Neuronal stem cell (in vitro differentiated cells): ENCODE results near the gene EPHA4.
A peak's percentile ranks its signal among the peaks of the same experiment; 100 is the strongest.

Experiments
- DNase-seq: peaks from one replicate; pipeline ENCODE4 v3.0.0-alpha.2; 2013; ENCODE audit warnings: low spot score
- H2AFZ ChIP-seq: one replicate; pipeline ENCODE4 v1.6.1; 2013; ENCODE audit warnings: mild to moderate bottlenecking, low read length, inconsistent platforms
- H2AK5ac ChIP-seq: 2 replicates; pipeline ENCODE4 v1.6.1; 2013; ENCODE audit warnings: low read depth, mild to moderate bottlenecking, inconsistent platforms, low read length, moderate library complexity, mixed read lengths
- H2BK120ac ChIP-seq: 2 replicates; pipeline ENCODE4 v1.6.1; 2013; ENCODE audit warnings: low read depth, mild to moderate bottlenecking, inconsistent platforms, low read length, moderate library complexity, mixed read lengths
- H2BK12ac ChIP-seq: one replicate; pipeline ENCODE4 v1.6.1; 2013; ENCODE audit warnings: low read length, inconsistent platforms
- H2BK15ac ChIP-seq: 2 replicates; pipeline ENCODE4 v1.6.1; 2013; ENCODE audit warnings: mild to moderate bottlenecking, low read length, inconsistent platforms, mixed read lengths
- H2BK5ac ChIP-seq: one replicate; pipeline ENCODE4 v1.6.1; 2013; ENCODE audit warnings: inconsistent platforms, mild to moderate bottlenecking, low read length, moderate library complexity
- H3K14ac ChIP-seq: one replicate; pipeline ENCODE4 v1.6.1; 2013; ENCODE audit warnings: low read length, inconsistent platforms
- H3K18ac ChIP-seq: 2 replicates; pipeline ENCODE4 v1.6.1; 2013; ENCODE audit warnings: low read length, inconsistent platforms
- H3K23ac ChIP-seq: 2 replicates; pipeline ENCODE4 v1.6.1; 2013; ENCODE audit warnings: low read depth, mild to moderate bottlenecking, mixed read lengths, low read length, inconsistent platforms; ENCODE audit not compliant: poor library complexity
- H3K27ac ChIP-seq: replicated peaks from 3 replicates; pipeline ENCODE4 v1.5.1; 2013; ENCODE audit warnings: low read length, inconsistent platforms
- H3K27me3 ChIP-seq, 3 experiments: 2 replicates each; pipeline ENCODE4 v1.6.1; 2013; ENCODE audit warnings: low read length in 3 of 3, mild to moderate bottlenecking in 2 of 3, inconsistent platforms in 1 of 3, low read depth in 1 of 3, mixed read lengths in 1 of 3, moderate library complexity in 1 of 3; ENCODE audit not compliant: control insufficient read depth in 3 of 3, insufficient read depth in 3 of 3
- H3K36me3 ChIP-seq, 2 donors: replicated peaks in 1 of 2; 2 replicates each; pipeline ENCODE4 v1.6.1; 2013; ENCODE audit warnings: low read length in 2 of 2; ENCODE audit not compliant: control insufficient read depth in 2 of 2, insufficient read depth in 2 of 2
- H3K4ac ChIP-seq: 2 replicates; pipeline ENCODE4 v1.6.1; 2013; ENCODE audit warnings: inconsistent platforms, mild to moderate bottlenecking, low read length, moderate library complexity
- H3K4me1 ChIP-seq, 2 donors: 1 replicate in 1 of 2; 2 replicates in 1 of 2; pipeline ENCODE4 v1.6.1; 2013; ENCODE audit warnings: low read length in 2 of 2, low read depth in 1 of 2; ENCODE audit not compliant: control insufficient read depth in 2 of 2, insufficient read depth in 1 of 2
- H3K4me2 ChIP-seq: one replicate; pipeline ENCODE4 v1.6.1; 2013; ENCODE audit warnings: mild to moderate bottlenecking, low read length, inconsistent platforms; ENCODE audit not compliant: insufficient read depth, poor library complexity, severe bottlenecking
- H3K4me3 ChIP-seq, 2 donors: 2 replicates each; pipeline ENCODE4 v1.5.1; 2013; ENCODE audit warnings: low read length in 2 of 2, mild to moderate bottlenecking in 2 of 2, inconsistent platforms in 1 of 2, moderate library complexity in 1 of 2
- H3K79me1 ChIP-seq: one replicate; pipeline ENCODE4 v1.6.1; 2013; ENCODE audit warnings: low read depth, mild to moderate bottlenecking, inconsistent platforms, low read length, moderate library complexity
- H3K9ac ChIP-seq: one replicate; pipeline ENCODE4 v1.6.1; 2013; ENCODE audit warnings: mild to moderate bottlenecking, low read depth, low read length, inconsistent platforms; ENCODE audit not compliant: poor library complexity
- H3K9me3 ChIP-seq, 2 donors: replicated peaks in 1 of 2; 2 replicates each; pipeline versions ENCODE3 to v1.6.1; 2013; ENCODE audit warnings: low read length in 2 of 2, mild to moderate bottlenecking in 2 of 2, inconsistent platforms in 1 of 2, low read depth in 1 of 2, mixed read lengths in 1 of 2, moderate library complexity in 1 of 2; ENCODE audit not compliant: control insufficient read depth in 2 of 2, insufficient read depth in 1 of 2
- H4K8ac ChIP-seq: one replicate; pipeline ENCODE4 v1.6.1; 2013; ENCODE audit warnings: low read depth, mild to moderate bottlenecking, inconsistent platforms, low read length, moderate library complexity
- H4K91ac ChIP-seq: one replicate; pipeline ENCODE4 v1.6.1; 2013; ENCODE audit warnings: low read length, low read depth, mild to moderate bottlenecking, inconsistent platforms; ENCODE audit not compliant: poor library complexity
- WGBS, 2 donors: extraction: QIAGEN DNeasy Blood & Tissue Kit; methylation state at CpG; one replicate each; pipeline ENCODE4 v1.1.7; 2013; ENCODE audit warnings: missing lambda C conversion rate in 2 of 2, mixed read lengths in 1 of 2; ENCODE audit not compliant: insufficient read length in 2 of 2, insufficient replicate concordance in 1 of 2; ENCODE audit errors: extremely low coverage in 2 of 2; 5-methylcytosine and 5-hydroxymethylcytosine counted together

The EPHA4 gene

GRCh38 chr2:221374234-221374633 is 197.9 kb downstream of the EPHA4 start:
- Histone ChIP-seq H3K27ac (no peak overlapping the region), H3K79me1 (no peaks in the 10 kb centered on the region), H3K27me3 (peaks cover 0 to 9% (median 0%) of the 10 kb centered on the region in 3 experiments), H2BK120ac (no peak overlapping the region), H3K18ac (no peak overlapping the region), H3K36me3 (no peaks in the 10 kb centered on the region), H3K9me3 (no peaks in the 10 kb centered on the region), H3K14ac (no peak overlapping the region), H3K23ac (no peak overlapping the region), H3K4me1 (peaks cover 3 to 10% of the 10 kb centered on the region in 2 donors), H2BK15ac (no peak overlapping the region), H2BK5ac (no peak overlapping the region), H4K91ac (no peak overlapping the region), H2AK5ac (no peak overlapping the region), H3K4me3 (no peak overlapping the region), H3K4me2 (no peak overlapping the region), H2BK12ac (no peak overlapping the region), H3K4ac (no peak overlapping the region), H3K9ac (no peak overlapping the region), H4K8ac (no peak overlapping the region), H2AFZ (no peak overlapping the region)
- no peak for DNase-seq
- WGBS, 2 donors, result no CpG with 5 or more reads among the region's 9 CpGs

DNA sequence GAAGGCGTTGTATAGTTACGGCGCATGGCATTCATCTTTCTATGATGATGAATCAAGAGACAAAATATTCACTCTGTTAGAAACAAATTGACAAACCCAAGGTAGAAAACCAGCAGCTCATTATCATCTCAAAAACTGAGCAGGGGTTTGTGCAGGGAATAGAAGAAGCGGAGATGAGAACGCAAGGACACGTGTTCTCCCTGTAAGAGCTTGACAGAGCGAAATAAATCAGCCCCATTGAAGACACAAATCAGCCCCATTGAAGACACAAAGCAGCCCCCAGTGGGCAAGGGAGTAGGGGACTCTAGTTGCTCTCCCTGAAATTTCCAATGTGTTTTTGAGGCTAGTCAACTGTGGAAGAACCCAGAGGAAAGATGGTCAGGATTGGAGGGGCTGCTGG is 199.2 kb downstream of the EPHA4 start:
- peak overlapping the region; percentile 26 for H3K4me2 ChIP-seq
- H4K91ac ChIP-seq, result no peak overlapping the region
- no peak overlapping the region for H4K8ac ChIP-seq
- peak overlapping the region; percentile 90 for H3K18ac ChIP-seq
- H2AK5ac ChIP-seq, result peak overlapping the region; percentile 80
- H3K27me3 ChIP-seq, result peaks cover 0 to 9% (median 0%) of the 10 kb centered on the region in 3 experiments
- no peak overlapping the region for H3K4me3 ChIP-seq
- no CpG with 5 or more reads among the region's 7 CpGs for WGBS, 2 donors
- H3K27ac ChIP-seq, result peak overlapping the region; percentile 34
- H3K36me3 ChIP-seq, result no peaks in the 10 kb centered on the region
- no peak overlapping the region for H3K23ac ChIP-seq
- H3K9ac ChIP-seq, result no peak overlapping the region
- H2AFZ ChIP-seq, result peak overlapping the region; percentile 45
- H3K79me1 ChIP-seq, result no peaks in the 10 kb centered on the region
- H2BK12ac ChIP-seq, result peak overlapping the region; percentile 73
- peaks cover 3 to 10% of the 10 kb centered on the region in 2 donors for H3K4me1 ChIP-seq
- H3K14ac ChIP-seq, result no peak overlapping the region
- peak overlapping the region; percentile 87 for H2BK15ac ChIP-seq
- peak overlapping the region; percentile 61 for H2BK120ac ChIP-seq
- no peaks in the 10 kb centered on the region for H3K9me3 ChIP-seq
- no peak for DNase-seq
- no peak overlapping the region for H2BK5ac ChIP-seq
- H3K4ac ChIP-seq, result no peak overlapping the region

DNA sequence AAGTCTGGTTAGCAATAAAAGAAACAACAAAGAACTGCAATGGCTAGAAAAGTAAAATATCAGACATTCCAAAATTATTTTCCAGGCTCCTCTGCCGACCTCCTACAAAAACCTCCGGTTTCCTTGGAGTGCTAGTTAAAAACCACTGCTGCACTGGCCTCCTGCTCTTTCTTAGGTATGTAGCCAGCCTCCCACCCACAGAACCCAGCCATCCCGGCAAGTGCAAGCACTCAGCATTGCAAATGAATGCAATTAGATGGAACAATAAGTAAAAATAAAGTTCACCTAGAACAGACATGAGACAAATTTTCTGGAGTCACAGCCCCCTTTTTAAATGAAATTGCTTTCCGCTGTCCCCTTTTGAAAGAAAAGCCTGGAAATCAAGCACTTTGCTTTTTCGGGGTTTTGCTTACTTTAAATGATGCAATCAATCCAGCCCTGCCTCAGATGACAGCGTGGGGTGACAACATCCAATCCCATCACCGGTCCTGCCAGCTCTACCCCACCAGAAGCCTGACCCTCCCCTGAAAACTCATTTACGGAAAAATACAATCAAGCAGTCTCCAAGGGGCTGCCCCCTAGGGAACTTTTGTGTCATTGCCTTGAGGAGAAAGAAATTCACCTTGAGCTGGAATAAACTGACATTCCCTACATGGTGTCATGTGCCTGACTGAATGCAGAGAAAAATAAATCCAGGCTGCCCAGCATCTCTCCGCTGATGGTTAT is 199.8 kb downstream of the EPHA4 start:
- Histone ChIP-seq H2BK5ac (no peak overlapping the region), H3K79me1 (no peaks in the 10 kb centered on the region), H4K8ac (no peak overlapping the region), H3K9me3 (no peaks in the 10 kb centered on the region), H3K9ac (no peak overlapping the region), H3K23ac (no peak overlapping the region), H3K4me1 (peaks cover 3 to 10% of the 10 kb centered on the region in 2 donors), H2BK120ac (no peak overlapping the region), H2AFZ (peak overlapping the region; percentile 45), H3K18ac (no peak overlapping the region), H2AK5ac (no peak overlapping the region), H3K4ac (no peak overlapping the region), H3K4me3 (peak overlapping the region in 1 of 2 donors; percentile 5), H3K4me2 (peak overlapping the region; percentile 26), H3K36me3 (no peaks in the 10 kb centered on the region), H4K91ac (no peak overlapping the region), H3K27me3 (peaks cover 0 to 9% (median 0%) of the 10 kb centered on the region in 3 experiments), H2BK12ac (no peak overlapping the region), H2BK15ac (no peak overlapping the region), H3K14ac (no peak overlapping the region), H3K27ac (peak overlapping the region; percentile 34)
- DNase-seq, result peak; percentile 27
- WGBS, 2 donors, result no CpG with 5 or more reads among the region's 9 CpGs

- no peak overlapping the region for H3K4me3 ChIP-seq
- H4K8ac ChIP-seq, result no peak overlapping the region
- no peaks in the 10 kb centered on the region for H3K9me3 ChIP-seq
- H3K27me3 ChIP-seq, result peaks cover 0 to 7% (median 0%) of the 10 kb centered on the region in 3 experiments
- no peaks in the 10 kb centered on the region for H3K79me1 ChIP-seq
- no peak overlapping the region for H2BK5ac ChIP-seq
- H3K23ac ChIP-seq, result no peak overlapping the region
- H4K91ac ChIP-seq, result no peak overlapping the region
- WGBS, 2 donors, result no CpG with 5 or more reads among the region's 6 CpGs
- H2AFZ ChIP-seq, result no peak overlapping the region
- no peak overlapping the region for H3K9ac ChIP-seq
- H3K4ac ChIP-seq, result no peak overlapping the region
- no peak overlapping the region for H2BK15ac ChIP-seq
- H3K36me3 ChIP-seq, result no peaks in the 10 kb centered on the region
- H3K27ac ChIP-seq, result no peak overlapping the region
- H3K18ac ChIP-seq, result no peak overlapping the region
- no peak overlapping the region for H2AK5ac ChIP-seq
- H2BK120ac ChIP-seq, result no peak overlapping the region
- peaks cover 3 to 10% of the 10 kb centered on the region in 2 donors for H3K4me1 ChIP-seq
- H2BK12ac ChIP-seq, result no peak overlapping the region
- H3K14ac ChIP-seq, result no peak overlapping the region
- H3K4me2 ChIP-seq, result no peak overlapping the region
- DNase-seq, result no peak
Measured at GRCh38 chr2:221371347-221371746, 200.8 kb downstream of the EPHA4 start.
